ENCODE results near the gene CELSR1.

Gene CELSR1, protein sequence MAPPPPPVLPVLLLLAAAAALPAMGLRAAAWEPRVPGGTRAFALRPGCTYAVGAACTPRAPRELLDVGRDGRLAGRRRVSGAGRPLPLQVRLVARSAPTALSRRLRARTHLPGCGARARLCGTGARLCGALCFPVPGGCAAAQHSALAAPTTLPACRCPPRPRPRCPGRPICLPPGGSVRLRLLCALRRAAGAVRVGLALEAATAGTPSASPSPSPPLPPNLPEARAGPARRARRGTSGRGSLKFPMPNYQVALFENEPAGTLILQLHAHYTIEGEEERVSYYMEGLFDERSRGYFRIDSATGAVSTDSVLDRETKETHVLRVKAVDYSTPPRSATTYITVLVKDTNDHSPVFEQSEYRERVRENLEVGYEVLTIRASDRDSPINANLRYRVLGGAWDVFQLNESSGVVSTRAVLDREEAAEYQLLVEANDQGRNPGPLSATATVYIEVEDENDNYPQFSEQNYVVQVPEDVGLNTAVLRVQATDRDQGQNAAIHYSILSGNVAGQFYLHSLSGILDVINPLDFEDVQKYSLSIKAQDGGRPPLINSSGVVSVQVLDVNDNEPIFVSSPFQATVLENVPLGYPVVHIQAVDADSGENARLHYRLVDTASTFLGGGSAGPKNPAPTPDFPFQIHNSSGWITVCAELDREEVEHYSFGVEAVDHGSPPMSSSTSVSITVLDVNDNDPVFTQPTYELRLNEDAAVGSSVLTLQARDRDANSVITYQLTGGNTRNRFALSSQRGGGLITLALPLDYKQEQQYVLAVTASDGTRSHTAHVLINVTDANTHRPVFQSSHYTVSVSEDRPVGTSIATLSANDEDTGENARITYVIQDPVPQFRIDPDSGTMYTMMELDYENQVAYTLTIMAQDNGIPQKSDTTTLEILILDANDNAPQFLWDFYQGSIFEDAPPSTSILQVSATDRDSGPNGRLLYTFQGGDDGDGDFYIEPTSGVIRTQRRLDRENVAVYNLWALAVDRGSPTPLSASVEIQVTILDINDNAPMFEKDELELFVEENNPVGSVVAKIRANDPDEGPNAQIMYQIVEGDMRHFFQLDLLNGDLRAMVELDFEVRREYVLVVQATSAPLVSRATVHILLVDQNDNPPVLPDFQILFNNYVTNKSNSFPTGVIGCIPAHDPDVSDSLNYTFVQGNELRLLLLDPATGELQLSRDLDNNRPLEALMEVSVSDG (N-terminal part only)

DNA sequence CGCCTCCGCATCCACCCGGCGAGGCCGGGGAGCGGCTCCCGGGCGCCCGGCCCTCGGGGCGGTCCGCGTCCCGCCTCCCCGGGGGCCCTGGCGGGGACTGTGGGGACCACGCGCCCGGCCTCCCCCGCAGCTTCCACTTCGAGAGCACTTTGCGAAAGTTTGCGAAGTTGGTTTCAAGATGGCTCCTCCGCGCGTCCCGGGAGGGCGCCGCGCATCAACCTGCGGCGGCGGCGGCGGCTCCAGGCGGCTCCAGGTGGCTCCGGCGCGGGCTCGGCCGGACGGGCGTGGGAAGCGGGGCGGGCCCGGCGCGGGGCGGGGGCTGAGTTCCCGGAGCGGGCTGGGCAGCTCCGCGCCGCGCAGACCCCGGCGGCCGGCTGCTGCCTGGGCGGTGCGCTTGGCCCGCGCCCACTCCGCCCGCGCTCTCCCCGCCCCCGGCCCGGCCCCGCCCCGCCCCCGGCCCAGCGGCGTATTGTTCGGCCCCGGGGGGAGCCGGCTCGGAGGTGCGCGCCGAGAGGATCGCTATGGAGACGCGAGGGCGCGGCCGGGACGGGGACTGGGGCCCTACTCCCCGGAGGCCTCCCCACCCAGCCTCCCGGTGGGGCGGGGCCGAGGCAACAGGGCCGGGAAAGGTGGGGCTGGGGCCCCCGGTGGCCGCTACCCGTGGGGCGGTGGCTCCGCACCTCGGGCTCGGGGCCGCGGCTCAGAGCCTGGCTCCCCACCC is at the start of gene CELSR1:
Gene CELSR1 (minus strand): TSS at position 396 of the 721 bp plus-strand sequence. CDS start 450 bp downstream, outside the sequence.
- Histone ChIP-seq H3K27ac (no peak within 1 kb of the TSS), H3K36me3 (replicated peaks) (no peaks in the 10 kb centered on the region), H3K27me3 (replicated peaks) (peaks cover 8% of the 10 kb centered on the region), H3K4me3 (ENCODE audit: low read depth, low read length) (peak within 1 kb of the TSS; percentile 53)
- in situ Hi-C loops (cut with HindIII; ENCODE audit: low pct_ligation_motif_present, low sequenced_read_pairs), result no loop called here
- DNase-seq, result no peak
- TF ChIP-seq, protein P1, sequence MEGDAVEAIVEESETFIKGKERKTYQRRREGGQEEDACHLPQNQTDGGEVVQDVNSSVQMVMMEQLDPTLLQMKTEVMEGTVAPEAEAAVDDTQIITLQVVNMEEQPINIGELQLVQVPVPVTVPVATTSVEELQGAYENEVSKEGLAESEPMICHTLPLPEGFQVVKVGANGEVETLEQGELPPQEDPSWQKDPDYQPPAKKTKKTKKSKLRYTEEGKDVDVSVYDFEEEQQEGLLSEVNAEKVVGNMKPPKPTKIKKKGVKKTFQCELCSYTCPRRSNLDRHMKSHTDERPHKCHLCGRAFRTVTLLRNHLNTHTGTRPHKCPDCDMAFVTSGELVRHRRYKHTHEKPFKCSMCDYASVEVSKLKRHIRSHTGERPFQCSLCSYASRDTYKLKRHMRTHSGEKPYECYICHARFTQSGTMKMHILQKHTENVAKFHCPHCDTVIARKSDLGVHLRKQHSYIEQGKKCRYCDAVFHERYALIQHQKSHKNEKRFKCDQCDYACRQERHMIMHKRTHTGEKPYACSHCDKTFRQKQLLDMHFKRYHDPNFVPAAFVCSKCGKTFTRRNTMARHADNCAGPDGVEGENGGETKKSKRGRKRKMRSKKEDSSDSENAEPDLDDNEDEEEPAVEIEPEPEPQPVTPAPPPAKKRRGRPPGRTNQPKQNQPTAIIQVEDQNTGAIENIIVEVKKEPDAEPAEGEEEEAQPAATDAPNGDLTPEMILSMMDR (IDR thresholded peaks at IDR 0.05; ENCODE audit: low read depth, low read length, missing control alignments), result no peak

DNA sequence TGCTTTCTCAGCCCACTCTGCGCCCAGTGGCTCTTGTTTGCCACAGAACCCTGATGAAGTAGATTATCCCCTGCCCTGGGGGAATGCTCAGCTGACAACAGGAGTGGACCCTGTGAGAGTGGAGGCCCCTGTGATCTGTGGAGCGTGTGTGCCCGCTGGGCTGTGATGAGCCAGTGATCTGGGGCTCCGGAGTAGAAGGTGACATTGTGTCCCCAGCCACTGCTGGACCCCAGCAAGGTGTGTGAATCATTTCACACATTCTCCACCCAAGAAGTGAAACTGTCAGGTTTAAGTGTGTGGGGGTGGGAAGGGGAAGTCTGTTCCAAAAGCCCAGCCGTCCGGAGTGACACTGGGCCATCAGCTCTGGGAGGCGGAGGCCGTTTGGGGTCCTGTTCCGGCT is 49.6 kb upstream of the CELSR1 start:
- in situ Hi-C loops (cut with HindIII; ENCODE audit: low pct_ligation_motif_present, low sequenced_read_pairs), result no loop called here
- no peak for DNase-seq
- no peak overlapping the region for H3K4me3 ChIP-seq (ENCODE audit: low read depth, low read length)

DNA sequence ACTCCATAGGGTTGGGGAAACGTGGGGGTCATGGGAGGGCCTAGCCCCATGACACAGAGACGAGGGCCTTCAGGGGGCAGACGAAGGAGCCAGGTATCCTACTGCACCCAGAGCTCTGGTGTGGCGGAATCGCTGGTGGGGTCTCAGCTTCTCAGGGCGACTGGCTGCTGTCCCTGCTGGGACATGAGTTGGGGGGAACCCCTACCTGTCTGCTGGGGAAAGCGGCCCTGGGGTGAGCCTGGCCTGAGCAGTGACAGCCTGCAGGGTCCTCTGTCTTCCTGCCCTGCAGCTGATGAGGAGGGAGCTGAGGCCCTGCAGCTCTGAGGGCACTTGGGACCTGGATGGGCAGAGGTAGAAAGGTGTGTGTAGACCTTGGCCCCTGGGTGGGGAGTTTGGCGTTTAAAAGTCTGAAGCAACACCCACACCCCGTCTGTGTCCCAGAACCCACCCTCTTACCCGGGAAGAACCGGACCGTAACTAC is 49.2 kb upstream of the CELSR1 start:
- H3K27me3 ChIP-seq (replicated peaks), result no peaks in the 10 kb centered on the region
- no peaks in the 10 kb centered on the region for H3K36me3 ChIP-seq (replicated peaks)
- TF ChIP-seq, protein P1 (IDR thresholded peaks at IDR 0.05; ENCODE audit: low read depth, low read length, missing control alignments), result no peak
- H3K4me3 ChIP-seq (ENCODE audit: low read depth, low read length), result no peak overlapping the region
- in situ Hi-C loops (cut with HindIII; ENCODE audit: low pct_ligation_motif_present, low sequenced_read_pairs), result no loop called here
- DNase-seq, result no peak
- H3K27ac ChIP-seq, result no peak overlapping the region

More for the DNA sequence above, 49.6 kb upstream of the CELSR1 start:
- TF ChIP-seq, protein P1 (IDR thresholded peaks at IDR 0.05; ENCODE audit: low read depth, low read length, missing control alignments), result no peak
- Histone ChIP-seq H3K27ac (no peak overlapping the region), H3K27me3 (replicated peaks) (no peaks in the 10 kb centered on the region), H3K36me3 (replicated peaks) (no peaks in the 10 kb centered on the region)

DNA sequence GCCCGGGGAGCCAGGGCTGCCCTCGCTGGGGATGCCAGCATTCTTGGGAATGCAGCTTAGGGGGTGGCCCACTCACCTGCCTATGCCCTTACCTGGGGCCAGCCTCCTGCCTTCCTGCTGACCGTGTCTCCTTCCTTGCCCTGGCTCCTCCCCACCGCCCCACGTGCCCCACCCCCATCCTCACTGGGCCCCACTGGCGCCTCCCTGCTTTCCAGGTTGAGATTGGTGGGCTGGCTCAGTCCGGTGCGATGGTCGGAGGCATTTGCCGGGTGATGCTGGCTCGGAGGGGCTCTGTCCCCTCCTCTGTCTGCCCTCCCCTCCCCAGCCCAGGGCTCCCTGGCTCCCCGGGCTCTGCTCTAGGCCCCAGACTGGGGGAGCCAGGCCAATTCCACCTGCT is 48.7 kb upstream of the CELSR1 start:
- Histone ChIP-seq H3K27me3 (replicated peaks) (no peaks in the 10 kb centered on the region), H3K4me3 (ENCODE audit: low read depth, low read length) (no peak overlapping the region), H3K27ac (no peak overlapping the region), H3K36me3 (replicated peaks) (no peaks in the 10 kb centered on the region)
- TF ChIP-seq, protein P1 (IDR thresholded peaks at IDR 0.05; ENCODE audit: low read depth, low read length, missing control alignments), result no peak
- in situ Hi-C loops (cut with HindIII; ENCODE audit: low pct_ligation_motif_present, low sequenced_read_pairs), result no loop called here
- DNase-seq, result no peak

Measured in brain microvascular endothelial cell (primary cell).